ENCODE results near the gene FYCO1.

FYCO1 gene

GRCh38 chr3:45949432-45949831, 46.2 kb downstream of the FYCO1 start:
- no peak overlapping the region for H3K27ac Mint-ChIP-seq
- H3K9me3 Mint-ChIP-seq, result no peaks in the 10 kb centered on the region
- no peak overlapping the region for H3K4me3 Mint-ChIP-seq
- H3K36me3 Mint-ChIP-seq, result peaks cover 34% of the 10 kb centered on the region
- peaks cover 31% of the 10 kb centered on the region for H3K4me1 Mint-ChIP-seq
- no peaks in the 10 kb centered on the region for H3K27me3 Mint-ChIP-seq

GRCh38 chr3:45948881-45949280, 46.7 kb downstream of the FYCO1 start:
- Mint-ChIP-seq H3K27ac (no peak overlapping the region), H3K4me3 (no peak overlapping the region), H3K36me3 (peaks cover 31% of the 10 kb centered on the region), H3K27me3 (no peaks in the 10 kb centered on the region), H3K9me3 (no peaks in the 10 kb centered on the region), H3K4me1 (peaks cover 32% of the 10 kb centered on the region)

- Mint-ChIP-seq H3K36me3 (peaks cover 31% of the 10 kb centered on the region), H3K4me1 (peaks cover 38% of the 10 kb centered on the region), H3K4me3 (no peak overlapping the region), H3K9me3 (no peaks in the 10 kb centered on the region), H3K27me3 (no peaks in the 10 kb centered on the region), H3K27ac (no peak overlapping the region)
Observed at GRCh38 chr3:45948311-45948781, 47.3 kb downstream of the FYCO1 start.

GRCh38 chr3:45947361-45947760, 48.3 kb downstream of the FYCO1 start:
- Mint-ChIP-seq H3K9me3 (no peaks in the 10 kb centered on the region), H3K27ac (no peak overlapping the region), H3K4me3 (no peak overlapping the region), H3K27me3 (no peaks in the 10 kb centered on the region), H3K4me1 (peaks cover 45% of the 10 kb centered on the region), H3K36me3 (peaks cover 26% of the 10 kb centered on the region)

GRCh38 chr3:45946875-45947274, 48.7 kb downstream of the FYCO1 start:
- no peak overlapping the region for H3K4me3 Mint-ChIP-seq
- H3K27me3 Mint-ChIP-seq, result no peaks in the 10 kb centered on the region
- H3K27ac Mint-ChIP-seq, result no peak overlapping the region
- H3K9me3 Mint-ChIP-seq, result no peaks in the 10 kb centered on the region
- peaks cover 21% of the 10 kb centered on the region for H3K36me3 Mint-ChIP-seq
- peaks cover 44% of the 10 kb centered on the region for H3K4me1 Mint-ChIP-seq

GRCh38 chr3:45946307-45946706, 49.3 kb downstream of the FYCO1 start:
- Mint-ChIP-seq H3K27me3 (no peaks in the 10 kb centered on the region), H3K36me3 (peaks cover 19% of the 10 kb centered on the region), H3K9me3 (no peaks in the 10 kb centered on the region), H3K4me1 (peaks cover 39% of the 10 kb centered on the region), H3K27ac (no peak overlapping the region), H3K4me3 (no peak overlapping the region)

- no peak overlapping the region for H3K4me3 Mint-ChIP-seq
- H3K9me3 Mint-ChIP-seq, result no peaks in the 10 kb centered on the region
- no peaks in the 10 kb centered on the region for H3K27me3 Mint-ChIP-seq
- peaks cover 17% of the 10 kb centered on the region for H3K36me3 Mint-ChIP-seq
- peaks cover 30% of the 10 kb centered on the region for H3K4me1 Mint-ChIP-seq
- no peak overlapping the region for H3K27ac Mint-ChIP-seq
Observed at GRCh38 chr3:45944830-45945620, 50.6 kb downstream of the FYCO1 start.

- Mint-ChIP-seq H3K4me3 (peak within 1 kb of the TSS; percentile 58), H3K27ac (peak within 1 kb of the TSS; percentile 12), H3K27me3 (no peaks in the 10 kb centered on the region), H3K4me1 (peaks cover 39% of the 10 kb centered on the region), H3K9me3 (no peaks in the 10 kb centered on the region), H3K36me3 (peaks cover 15% of the 10 kb centered on the region)
Observed at GRCh38 chr3:45943207-45943846, 52.3 kb downstream of the FYCO1 start, which contains the start of gene CXCR6. TSS of gene CXCR6 (plus strand) at chr3:45943464. CDS start at chr3:45946482, 3,018 bp downstream.

GRCh38 chr3:45942051-45942825, 53.4 kb downstream of the FYCO1 start:
- Mint-ChIP-seq H3K9me3 (no peaks in the 10 kb centered on the region), H3K36me3 (peaks cover 13% of the 10 kb centered on the region), H3K27ac (peak overlapping the region; percentile 12), H3K27me3 (no peaks in the 10 kb centered on the region), H3K4me1 (peaks cover 39% of the 10 kb centered on the region), H3K4me3 (no peak overlapping the region)

- Mint-ChIP-seq H3K36me3 (peaks cover 6% of the 10 kb centered on the region), H3K4me1 (peaks cover 39% of the 10 kb centered on the region), H3K27ac (no peak overlapping the region), H3K4me3 (no peak overlapping the region), H3K27me3 (no peaks in the 10 kb centered on the region), H3K9me3 (no peaks in the 10 kb centered on the region)
Observed at GRCh38 chr3:45940781-45941365, 54.8 kb downstream of the FYCO1 start.

- Mint-ChIP-seq H3K9me3 (no peaks in the 10 kb centered on the region), H3K27me3 (no peaks in the 10 kb centered on the region), H3K4me1 (peaks cover 37% of the 10 kb centered on the region), H3K27ac (no peak overlapping the region), H3K4me3 (no peak overlapping the region), H3K36me3 (peaks cover 9% of the 10 kb centered on the region)
Observed at GRCh38 chr3:45940004-45940780, 55.4 kb downstream of the FYCO1 start.

- Mint-ChIP-seq H3K27me3 (no peaks in the 10 kb centered on the region), H3K27ac (no peak overlapping the region), H3K36me3 (peaks cover 15% of the 10 kb centered on the region), H3K9me3 (no peaks in the 10 kb centered on the region), H3K4me1 (peaks cover 29% of the 10 kb centered on the region), H3K4me3 (no peak overlapping the region)
Observed at GRCh38 chr3:45939341-45939771, 56.3 kb downstream of the FYCO1 start.

- no peaks in the 10 kb centered on the region for H3K9me3 Mint-ChIP-seq
- peaks cover 19% of the 10 kb centered on the region for H3K36me3 Mint-ChIP-seq
- no peaks in the 10 kb centered on the region for H3K27me3 Mint-ChIP-seq
- H3K27ac Mint-ChIP-seq, result no peak overlapping the region
- no peak overlapping the region for H3K4me3 Mint-ChIP-seq
- H3K4me1 Mint-ChIP-seq, result peaks cover 27% of the 10 kb centered on the region
Observed at GRCh38 chr3:45938864-45939263, 56.8 kb downstream of the FYCO1 start.

GRCh38 chr3:45938043-45938435, 57.6 kb downstream of the FYCO1 start:
- H3K4me3 Mint-ChIP-seq, result no peak overlapping the region
- H3K36me3 Mint-ChIP-seq, result peaks cover 27% of the 10 kb centered on the region
- H3K27me3 Mint-ChIP-seq, result no peaks in the 10 kb centered on the region
- H3K27ac Mint-ChIP-seq, result peak overlapping the region; percentile 51
- H3K9me3 Mint-ChIP-seq, result no peaks in the 10 kb centered on the region
- peaks cover 19% of the 10 kb centered on the region for H3K4me1 Mint-ChIP-seq
